ENCODE data around the gene LILRA6. TPM values are rescaled to one million over a fixed set of nuclear protein-coding genes. Genes with fewer than 3 reads are reported as not detected.

LILRA6 gene
- total RNA-seq, 1 experiment from 2014 or later: not detected

GRCh38 chr19:54253331-54254194 lies 11.0 kb upstream of the LILRA6 start:
- intact Hi-C loops (cut with micrococcal nuclease; ENCODE audit: unreplicated experiment): no loop called here
- Mint-ChIP-seq H3K4me1 (ENCODE audit: low read depth, unreplicated experiment) (no peaks in the 10 kb centered on the region), H3K36me3 (ENCODE audit: insufficient read depth, unreplicated experiment) (no peaks in the 10 kb centered on the region), H3K27ac (ENCODE audit: unreplicated experiment) (no peak overlapping the region), H3K9me3 (ENCODE audit: unreplicated experiment) (no peaks in the 10 kb centered on the region), H3K27me3 (ENCODE audit: insufficient read depth, unreplicated experiment) (peaks cover 26% of the 10 kb centered on the region), H3K4me3 (ENCODE audit: unreplicated experiment) (no peak overlapping the region)
- BruUV-seq (replicated peaks): no TSS peak
- POLR2A ChIA-PET: no interaction called here
- no peaks in the 10 kb centered on the region for H3K36me3 ChIP-seq (ENCODE audit: control insufficient read depth, insufficient read depth, low read length)
- H3K4me3 ChIP-seq (ENCODE audit: low read depth, low read length): no peak overlapping the region
- no peaks in the 10 kb centered on the region for H3K9me3 ChIP-seq
- DNase-seq: no peak
- H3K4me1 ChIP-seq: no peaks in the 10 kb centered on the region
- H3K27me3 ChIP-seq (replicated peaks; ENCODE audit: control insufficient read depth, insufficient read depth, low read length): no peaks in the 10 kb centered on the region
- CTCF ChIA-PET: interaction anchor here (1.4 kb wide), 1 partner anchor 12 kb away, joined by 5 read pairs; no protein-coding TSS in a partner anchor
- no peak for TF ChIP-seq CTCF (IDR thresholded peaks at IDR 0.05; ENCODE audit: insufficient read depth in 1 of 2, low read depth in 1 of 2, low read length in 1 of 2, severe bottlenecking in 1 of 2, unreplicated experiment in 1 of 2)

DNA sequence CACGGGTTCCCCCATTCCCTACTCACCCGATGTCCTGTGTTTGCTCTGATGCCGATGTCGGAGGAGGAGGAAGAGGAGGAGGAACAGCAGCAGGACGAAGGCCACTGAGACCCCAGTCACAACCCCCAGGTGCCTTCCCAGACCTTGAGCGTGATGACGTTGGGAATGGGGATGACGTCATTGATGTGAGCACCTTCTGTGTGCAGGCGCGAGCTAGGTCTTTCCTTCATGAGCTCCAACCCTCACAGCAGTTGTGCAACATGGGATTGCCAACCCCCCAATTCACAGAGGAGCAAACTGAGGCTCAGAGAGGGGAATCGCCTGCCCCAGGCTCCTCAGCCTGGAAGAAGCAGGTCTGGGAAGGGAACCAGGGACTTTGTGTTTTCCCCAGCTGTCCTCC lies 10.3 kb upstream of the LILRA6 start:
- ChIA-PET CTCF (interaction anchor here (1.4 kb wide), 1 partner anchor 13 kb away, joined by 5 read pairs; no protein-coding TSS in a partner anchor), POLR2A (no interaction called here)
- H3K4me1 Mint-ChIP-seq (ENCODE audit: low read depth, unreplicated experiment): no peaks in the 10 kb centered on the region
- Histone ChIP-seq H3K36me3 (ENCODE audit: control insufficient read depth, insufficient read depth, low read length) (no peaks in the 10 kb centered on the region), H3K27me3 (replicated peaks; ENCODE audit: control insufficient read depth, insufficient read depth, low read length) (no peaks in the 10 kb centered on the region), H3K9me3 (no peaks in the 10 kb centered on the region), H3K4me1 (no peaks in the 10 kb centered on the region), H3K4me3 (ENCODE audit: low read depth, low read length) (no peak overlapping the region)
- BruUV-seq (replicated peaks): no TSS peak
- intact Hi-C loops (cut with micrococcal nuclease; ENCODE audit: unreplicated experiment): no loop called here
- H3K27me3 Mint-ChIP-seq (ENCODE audit: insufficient read depth, unreplicated experiment): peaks cover 27% of the 10 kb centered on the region
- no peak overlapping the region for H3K27ac Mint-ChIP-seq (ENCODE audit: unreplicated experiment)
- no peak for DNase-seq
- no peaks in the 10 kb centered on the region for H3K9me3 Mint-ChIP-seq (ENCODE audit: unreplicated experiment)
- H3K4me3 Mint-ChIP-seq (ENCODE audit: unreplicated experiment): no peak overlapping the region
- no peak for TF ChIP-seq CTCF (IDR thresholded peaks at IDR 0.05; ENCODE audit: insufficient read depth in 1 of 2, low read depth in 1 of 2, low read length in 1 of 2, severe bottlenecking in 1 of 2, unreplicated experiment in 1 of 2)
- no peaks in the 10 kb centered on the region for H3K36me3 Mint-ChIP-seq (ENCODE audit: insufficient read depth, unreplicated experiment)

- CTCF ChIA-PET: no interaction called here
- TF ChIP-seq CTCF (IDR thresholded peaks at IDR 0.05; ENCODE audit: insufficient read depth in 1 of 2, low read depth in 1 of 2, low read length in 1 of 2, severe bottlenecking in 1 of 2, unreplicated experiment in 1 of 2): no peak
- no TSS peak for BruUV-seq (replicated peaks)
- Histone ChIP-seq H3K4me3 (ENCODE audit: low read depth, low read length) (no peak overlapping the region), H3K9me3 (no peaks in the 10 kb centered on the region), H3K27me3 (replicated peaks; ENCODE audit: control insufficient read depth, insufficient read depth, low read length) (no peaks in the 10 kb centered on the region), H3K4me1 (no peaks in the 10 kb centered on the region), H3K36me3 (ENCODE audit: control insufficient read depth, insufficient read depth, low read length) (no peaks in the 10 kb centered on the region)
- DNase-seq: no peak
- peaks cover 26% of the 10 kb centered on the region for H3K27me3 Mint-ChIP-seq (ENCODE audit: insufficient read depth, unreplicated experiment)
- no peaks in the 10 kb centered on the region for H3K9me3 Mint-ChIP-seq (ENCODE audit: unreplicated experiment)
- no peaks in the 10 kb centered on the region for H3K36me3 Mint-ChIP-seq (ENCODE audit: insufficient read depth, unreplicated experiment)
- no peak overlapping the region for H3K27ac Mint-ChIP-seq (ENCODE audit: unreplicated experiment)
- POLR2A ChIA-PET: no interaction called here
- intact Hi-C loops (cut with micrococcal nuclease; ENCODE audit: unreplicated experiment): no loop called here
- H3K4me1 Mint-ChIP-seq (ENCODE audit: low read depth, unreplicated experiment): no peaks in the 10 kb centered on the region
- no peak overlapping the region for H3K4me3 Mint-ChIP-seq (ENCODE audit: unreplicated experiment)
These were observed 9.7 kb upstream of the LILRA6 start for GRCh38 chr19:54252243-54252642.

All from Caco-2 (cell line).